Colonic mucosa (tissue), 4 donors: ENCODE results near the gene RNF19B. TPM values are rescaled to one million over a fixed set of nuclear protein-coding genes. Genes with fewer than 3 reads are reported as not detected.
A peak's percentile ranks its signal among the peaks of the same experiment; 100 is the strongest.
"Not testable (repeated sequence)": the region's sequence is repeated elsewhere in the genome, so short reads cannot be mapped to it uniquely, and the experiment has no call there.

Experiments
- DNase-seq: peaks from one replicate; pipeline ENCODE4 v3.0.0-alpha.2; 2020
- H3K27ac ChIP-seq: fragments of 200-600 bp; one replicate; pipeline ENCODE4 v1.8.0; 2021
- H3K27me3 ChIP-seq: fragments of 200-600 bp; one replicate; pipeline ENCODE4 v1.8.0; 2021
- H3K36me3 ChIP-seq: fragments of 200-600 bp; one replicate; pipeline ENCODE4 v1.8.0; 2021
- H3K4me1 ChIP-seq: fragments of 200-600 bp; one replicate; pipeline ENCODE4 v1.8.0; 2021; ENCODE audit warnings: mild to moderate bottlenecking
- H3K4me3 ChIP-seq: fragments of 200-600 bp; one replicate; pipeline ENCODE4 v1.8.0; 2021
- H3K9ac ChIP-seq, 2 donors: one replicate each; pipeline ENCODE4 v1.7.0; 2013; ENCODE audit warnings: control low read depth in 2 of 2, low read depth in 2 of 2, low read length in 2 of 2
- H3K9me3 ChIP-seq: fragments of 200-600 bp; one replicate; pipeline ENCODE4 v1.8.0; 2021
- CTCF ChIP-seq: fragments of 200-600 bp; IDR thresholded peaks from one replicate; pipeline ENCODE4 v1.8.0; 2022; ENCODE audit warnings: antibody characterized with exemption, mild to moderate bottlenecking
- intact Hi-C: fragments of 100-400 bp; cut with DNase I; formaldehyde crosslinking; loops from one replicate; pipeline ENCODE4 v1.14.1; 2022
- total RNA-seq, 2 donors: library from RNA; stranded (reverse); fragmentation: NEBNext Ultra II Directional in 1 of 2; extraction: Animal tissue kit (Norgen Biotek cat#: 25700) in 1 of 2; gene quantifications; one replicate each; pipeline ENCODE4 v1.2.1, GENCODE V29; 2021
- donor health status: healthy.
- donor health status: DM: no; HTN: no; CAD: no.
- donor health status: DM: no; HTN: no; CAD: no.

RNF19B gene
- total RNA-seq, 2 donors from 2014 or later, result 44.4 to 106 TPM

GRCh38 chr1:32998064-32998463 is 33.5 kb upstream of the RNF19B start:
- no peak for TF ChIP-seq CTCF
- no peaks in the 10 kb centered on the region for H3K36me3 ChIP-seq
- no peak overlapping the region for H3K9ac ChIP-seq
- H3K4me3 ChIP-seq, result no peak overlapping the region
- no peaks in the 10 kb centered on the region for H3K27me3 ChIP-seq
- H3K4me1 ChIP-seq, result no peaks in the 10 kb centered on the region
- no peak for DNase-seq
- H3K9me3 ChIP-seq, result no peaks in the 10 kb centered on the region
- intact Hi-C loops, result no loop called here
- H3K27ac ChIP-seq, result no peak overlapping the region

GRCh38 chr1:32997381-32997891 is 32.8 kb upstream of the RNF19B start:
- Histone ChIP-seq H3K4me3 (no peak overlapping the region), H3K9ac (no peak overlapping the region), H3K36me3 (no peaks in the 10 kb centered on the region), H3K27me3 (no peaks in the 10 kb centered on the region), H3K4me1 (peaks cover 5% of the 10 kb centered on the region), H3K27ac (no peak overlapping the region), H3K9me3 (no peaks in the 10 kb centered on the region)
- no peak for DNase-seq
- intact Hi-C loops, result no loop called here
- no peak for TF ChIP-seq CTCF

- peak overlapping the region; percentile 60 for H3K27ac ChIP-seq
- H3K27me3 ChIP-seq, DNase-seq, H3K4me1 ChIP-seq, H3K4me3 ChIP-seq, intact Hi-C loops, H3K36me3 ChIP-seq, H3K9me3 ChIP-seq: not testable (repeated sequence)
- H3K9ac ChIP-seq, result peak overlapping the region in 1 of 2 donors; percentile 35
Measured at GRCh38 chr1:32993324-32993636, 28.7 kb upstream of the RNF19B start.

GRCh38 chr1:32992489-32993323 is 28.1 kb upstream of the RNF19B start:
- TF ChIP-seq CTCF, result no peak
- Histone ChIP-seq H3K4me1 (peaks cover 5% of the 10 kb centered on the region), H3K36me3 (no peaks in the 10 kb centered on the region), H3K9ac (peak overlapping the region in 1 of 2 donors; percentile 35), H3K27me3 (no peaks in the 10 kb centered on the region), H3K4me3 (no peak overlapping the region), H3K27ac (peak overlapping the region; percentile 60), H3K9me3 (no peaks in the 10 kb centered on the region)
- peak; percentile 87 for DNase-seq
- intact Hi-C loops, result no loop called here

GRCh38 chr1:32991819-32992488 is 27.3 kb upstream of the RNF19B start:
- TF ChIP-seq CTCF, result no peak
- no peak for DNase-seq
- Histone ChIP-seq H3K4me3 (no peak overlapping the region), H3K4me1 (peaks cover 5% of the 10 kb centered on the region), H3K27ac (peak overlapping the region; percentile 60), H3K36me3 (no peaks in the 10 kb centered on the region), H3K27me3 (no peaks in the 10 kb centered on the region), H3K9me3 (no peaks in the 10 kb centered on the region), H3K9ac (peak overlapping the region; percentile 16 to 35)
- intact Hi-C loops, result no loop called here

- H3K9ac ChIP-seq, result no peak overlapping the region
- no peak for DNase-seq
- no peaks in the 10 kb centered on the region for H3K36me3 ChIP-seq
- H3K4me1 ChIP-seq, result peaks cover 5% of the 10 kb centered on the region
- no peak overlapping the region for H3K4me3 ChIP-seq
- no peaks in the 10 kb centered on the region for H3K27me3 ChIP-seq
- intact Hi-C loops, result no loop called here
- no peaks in the 10 kb centered on the region for H3K9me3 ChIP-seq
- peak overlapping the region; percentile 60 for H3K27ac ChIP-seq
- TF ChIP-seq CTCF, result no peak
Measured at GRCh38 chr1:32991386-32991785, 26.8 kb upstream of the RNF19B start.
